ENCODE results near the gene DPP6. TPM values are rescaled to one million over a fixed set of nuclear protein-coding genes. Genes with fewer than 3 reads are reported as not detected.

Gene DPP6
- total RNA-seq, 2 experiments from 2014 or later = not detected

DNA sequence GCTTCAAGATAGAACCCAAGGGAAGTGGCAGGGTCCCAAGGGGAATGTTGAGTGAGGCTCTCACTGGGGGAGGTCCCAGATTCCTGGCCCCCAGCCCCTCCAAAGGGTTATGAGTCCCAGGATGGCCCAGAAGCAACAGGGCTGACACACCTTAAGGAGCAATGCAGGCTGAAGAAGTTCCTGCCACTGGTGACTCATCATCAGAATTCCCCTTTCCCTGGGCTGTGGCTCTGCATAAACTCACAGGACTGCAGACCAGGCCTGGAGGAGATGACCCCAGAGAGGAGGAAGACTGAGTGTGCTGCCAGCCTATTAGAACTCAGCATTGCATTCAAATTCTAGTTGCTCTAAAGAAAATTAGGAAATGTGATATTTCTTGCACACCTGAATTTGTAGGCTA lies 126.7 kb downstream of the DPP6 start:
- H3K79me2 ChIP-seq (ENCODE audit: insufficient read depth, low read depth, low read length) = no peaks in the 10 kb centered on the region
- no peak overlapping the region for H2AFZ ChIP-seq (ENCODE audit: low read length)
- H3K4me3 ChIP-seq (ENCODE audit: low read depth, low read length, poor library complexity, severe bottlenecking) = no peak overlapping the region
- no TSS peak for BruUV-seq (replicated peaks)
- DNase-seq (ENCODE audit: low spot score) = no peak
- TF ChIP-seq, protein P1, sequence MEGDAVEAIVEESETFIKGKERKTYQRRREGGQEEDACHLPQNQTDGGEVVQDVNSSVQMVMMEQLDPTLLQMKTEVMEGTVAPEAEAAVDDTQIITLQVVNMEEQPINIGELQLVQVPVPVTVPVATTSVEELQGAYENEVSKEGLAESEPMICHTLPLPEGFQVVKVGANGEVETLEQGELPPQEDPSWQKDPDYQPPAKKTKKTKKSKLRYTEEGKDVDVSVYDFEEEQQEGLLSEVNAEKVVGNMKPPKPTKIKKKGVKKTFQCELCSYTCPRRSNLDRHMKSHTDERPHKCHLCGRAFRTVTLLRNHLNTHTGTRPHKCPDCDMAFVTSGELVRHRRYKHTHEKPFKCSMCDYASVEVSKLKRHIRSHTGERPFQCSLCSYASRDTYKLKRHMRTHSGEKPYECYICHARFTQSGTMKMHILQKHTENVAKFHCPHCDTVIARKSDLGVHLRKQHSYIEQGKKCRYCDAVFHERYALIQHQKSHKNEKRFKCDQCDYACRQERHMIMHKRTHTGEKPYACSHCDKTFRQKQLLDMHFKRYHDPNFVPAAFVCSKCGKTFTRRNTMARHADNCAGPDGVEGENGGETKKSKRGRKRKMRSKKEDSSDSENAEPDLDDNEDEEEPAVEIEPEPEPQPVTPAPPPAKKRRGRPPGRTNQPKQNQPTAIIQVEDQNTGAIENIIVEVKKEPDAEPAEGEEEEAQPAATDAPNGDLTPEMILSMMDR (conservative IDR thresholded peaks at IDR 0.05; ENCODE audit: low read length) = no peak
- no peak for TF ChIP-seq EZH2phosphoT487 (IDR thresholded peaks at IDR 0.05; ENCODE audit: borderline replicate concordance, low read depth, low read length)
- ChIA-PET CTCF (ENCODE audit: unreplicated experiment) (no interaction called here), POLR2A (no interaction called here)
- no peak overlapping the region for H3K4me2 ChIP-seq (ENCODE audit: low read length)
- no peaks in the 10 kb centered on the region for H3K9me2 ChIP-seq (ENCODE audit: insufficient read depth, low read length)
- no peaks in the 10 kb centered on the region for H3K36me3 ChIP-seq (ENCODE audit: insufficient read depth, low read length)
- no peaks in the 10 kb centered on the region for H4K20me1 ChIP-seq (ENCODE audit: insufficient read depth, low read length)
- intact Hi-C loops (cut with micrococcal nuclease; ENCODE audit: unreplicated experiment) = no loop called here
- H3K9me3 ChIP-seq (ENCODE audit: low read length) = no peaks in the 10 kb centered on the region
- no peak overlapping the region for H3K27ac ChIP-seq (ENCODE audit: low read depth, low read length, poor library complexity, severe bottlenecking)
- no peaks in the 10 kb centered on the region for H3K4me1 ChIP-seq (ENCODE audit: insufficient read depth, low read length, poor library complexity, severe bottlenecking)

DNA sequence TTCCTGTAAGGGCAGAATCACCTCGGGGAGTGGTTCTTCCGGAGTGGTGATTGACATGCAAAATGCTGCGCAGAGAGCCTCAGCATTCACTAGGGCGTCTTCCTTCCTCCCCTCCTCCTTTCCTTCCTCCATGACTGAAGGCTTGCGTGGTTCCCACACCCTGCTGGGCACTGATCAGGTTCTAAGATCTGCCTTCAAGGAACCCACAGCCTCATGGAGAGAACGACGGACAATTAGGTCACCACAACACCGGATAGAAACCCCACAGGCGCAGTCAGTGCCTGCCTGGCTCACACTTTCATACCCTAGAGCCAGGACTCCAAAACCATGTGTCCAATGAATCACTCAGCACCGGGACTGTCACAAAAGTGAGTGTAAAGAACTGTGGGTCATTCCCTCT lies 131.3 kb downstream of the DPP6 start:
- Histone ChIP-seq H3K9me2 (ENCODE audit: insufficient read depth, low read length) (no peaks in the 10 kb centered on the region), H3K9me3 (ENCODE audit: low read length) (no peaks in the 10 kb centered on the region), H3K4me3 (ENCODE audit: low read depth, low read length, poor library complexity, severe bottlenecking) (no peak overlapping the region), H4K20me1 (ENCODE audit: insufficient read depth, low read length) (no peaks in the 10 kb centered on the region), H2AFZ (ENCODE audit: low read length) (no peak overlapping the region), H3K4me1 (ENCODE audit: insufficient read depth, low read length, poor library complexity, severe bottlenecking) (no peaks in the 10 kb centered on the region), H3K27ac (ENCODE audit: low read depth, low read length, poor library complexity, severe bottlenecking) (no peak overlapping the region), H3K79me2 (ENCODE audit: insufficient read depth, low read depth, low read length) (no peaks in the 10 kb centered on the region), H3K4me2 (ENCODE audit: low read length) (no peak overlapping the region), H3K36me3 (ENCODE audit: insufficient read depth, low read length) (no peaks in the 10 kb centered on the region)
- no TSS peak for BruUV-seq (replicated peaks)
- intact Hi-C loops (cut with micrococcal nuclease; ENCODE audit: unreplicated experiment) = no loop called here
- CTCF ChIA-PET (ENCODE audit: unreplicated experiment) = no interaction called here
- POLR2A ChIA-PET = no interaction called here
- TF ChIP-seq, protein P1 (conservative IDR thresholded peaks at IDR 0.05; ENCODE audit: low read length) = no peak
- TF ChIP-seq EZH2phosphoT487 (IDR thresholded peaks at IDR 0.05; ENCODE audit: borderline replicate concordance, low read depth, low read length) = no peak
- DNase-seq (ENCODE audit: low spot score) = no peak

DNA sequence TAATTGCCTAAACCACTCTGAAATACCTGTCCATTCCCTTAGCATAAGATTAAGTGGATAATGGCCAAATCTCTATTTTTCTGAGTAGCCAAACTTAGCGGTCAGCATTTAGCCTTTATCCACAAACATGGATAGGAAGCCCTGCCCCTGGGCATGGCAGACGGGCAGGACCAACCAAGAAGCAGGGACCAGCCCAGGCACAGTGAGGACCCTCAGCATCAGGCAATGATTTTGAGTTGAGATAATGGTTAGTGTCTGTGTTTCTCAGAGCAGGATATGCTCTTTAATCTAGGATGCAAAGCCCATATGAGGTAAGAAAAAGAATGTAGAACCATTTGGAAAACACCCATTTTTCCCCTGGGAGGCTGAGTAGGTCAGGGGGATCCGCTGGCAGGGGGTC lies 131.7 kb downstream of the DPP6 start:
- no peak for DNase-seq (ENCODE audit: low spot score)
- no peak overlapping the region for H3K4me2 ChIP-seq (ENCODE audit: low read length)
- H3K9me3 ChIP-seq (ENCODE audit: low read length) = no peaks in the 10 kb centered on the region
- no peaks in the 10 kb centered on the region for H3K9me2 ChIP-seq (ENCODE audit: insufficient read depth, low read length)
- H4K20me1 ChIP-seq (ENCODE audit: insufficient read depth, low read length) = no peaks in the 10 kb centered on the region
- no peak overlapping the region for H3K4me3 ChIP-seq (ENCODE audit: low read depth, low read length, poor library complexity, severe bottlenecking)
- no TSS peak for BruUV-seq (replicated peaks)
- TF ChIP-seq EZH2phosphoT487 (IDR thresholded peaks at IDR 0.05; ENCODE audit: borderline replicate concordance, low read depth, low read length) = no peak
- TF ChIP-seq, protein P1 (conservative IDR thresholded peaks at IDR 0.05; ENCODE audit: low read length) = no peak
- no peaks in the 10 kb centered on the region for H3K79me2 ChIP-seq (ENCODE audit: insufficient read depth, low read depth, low read length)
- no peaks in the 10 kb centered on the region for H3K4me1 ChIP-seq (ENCODE audit: insufficient read depth, low read length, poor library complexity, severe bottlenecking)
- H3K27ac ChIP-seq (ENCODE audit: low read depth, low read length, poor library complexity, severe bottlenecking) = no peak overlapping the region
- H3K36me3 ChIP-seq (ENCODE audit: insufficient read depth, low read length) = no peaks in the 10 kb centered on the region
- intact Hi-C loops (cut with micrococcal nuclease; ENCODE audit: unreplicated experiment) = no loop called here
- ChIA-PET POLR2A (no interaction called here), CTCF (ENCODE audit: unreplicated experiment) (no interaction called here)
- H2AFZ ChIP-seq (ENCODE audit: low read length) = no peak overlapping the region
